ENCODE measurements around the gene LYRM2.

The LYRM2 gene

GRCh38 chr6:89575562-89575960 is 63.0 kb downstream of the LYRM2 start:
- no peak overlapping the region for H3K4me3 ChIP-seq (ENCODE audit: low read depth, low read length)
- TF ChIP-seq, protein P1, sequence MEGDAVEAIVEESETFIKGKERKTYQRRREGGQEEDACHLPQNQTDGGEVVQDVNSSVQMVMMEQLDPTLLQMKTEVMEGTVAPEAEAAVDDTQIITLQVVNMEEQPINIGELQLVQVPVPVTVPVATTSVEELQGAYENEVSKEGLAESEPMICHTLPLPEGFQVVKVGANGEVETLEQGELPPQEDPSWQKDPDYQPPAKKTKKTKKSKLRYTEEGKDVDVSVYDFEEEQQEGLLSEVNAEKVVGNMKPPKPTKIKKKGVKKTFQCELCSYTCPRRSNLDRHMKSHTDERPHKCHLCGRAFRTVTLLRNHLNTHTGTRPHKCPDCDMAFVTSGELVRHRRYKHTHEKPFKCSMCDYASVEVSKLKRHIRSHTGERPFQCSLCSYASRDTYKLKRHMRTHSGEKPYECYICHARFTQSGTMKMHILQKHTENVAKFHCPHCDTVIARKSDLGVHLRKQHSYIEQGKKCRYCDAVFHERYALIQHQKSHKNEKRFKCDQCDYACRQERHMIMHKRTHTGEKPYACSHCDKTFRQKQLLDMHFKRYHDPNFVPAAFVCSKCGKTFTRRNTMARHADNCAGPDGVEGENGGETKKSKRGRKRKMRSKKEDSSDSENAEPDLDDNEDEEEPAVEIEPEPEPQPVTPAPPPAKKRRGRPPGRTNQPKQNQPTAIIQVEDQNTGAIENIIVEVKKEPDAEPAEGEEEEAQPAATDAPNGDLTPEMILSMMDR (IDR thresholded peaks at IDR 0.05; ENCODE audit: control insufficient read depth, extremely low read depth, insufficient read depth), result no peak
- no peak for DNase-seq (ENCODE audit: low read depth)

- no peak overlapping the region for H3K4me3 ChIP-seq (ENCODE audit: low read depth, low read length)
- DNase-seq (ENCODE audit: low read depth), result no peak
- TF ChIP-seq, protein P1 (IDR thresholded peaks at IDR 0.05; ENCODE audit: control insufficient read depth, extremely low read depth, insufficient read depth), result no peak
Observed at GRCh38 chr6:89574910-89575561, 63.5 kb downstream of the LYRM2 start.

GRCh38 chr6:89567630-89568390 is 70.7 kb downstream of the LYRM2 start:
- TF ChIP-seq, protein P1 (IDR thresholded peaks at IDR 0.05; ENCODE audit: control insufficient read depth, extremely low read depth, insufficient read depth), result no peak
- H3K4me3 ChIP-seq (ENCODE audit: low read depth, low read length), result no peak overlapping the region
- no peak for DNase-seq (ENCODE audit: low read depth)

DNA sequence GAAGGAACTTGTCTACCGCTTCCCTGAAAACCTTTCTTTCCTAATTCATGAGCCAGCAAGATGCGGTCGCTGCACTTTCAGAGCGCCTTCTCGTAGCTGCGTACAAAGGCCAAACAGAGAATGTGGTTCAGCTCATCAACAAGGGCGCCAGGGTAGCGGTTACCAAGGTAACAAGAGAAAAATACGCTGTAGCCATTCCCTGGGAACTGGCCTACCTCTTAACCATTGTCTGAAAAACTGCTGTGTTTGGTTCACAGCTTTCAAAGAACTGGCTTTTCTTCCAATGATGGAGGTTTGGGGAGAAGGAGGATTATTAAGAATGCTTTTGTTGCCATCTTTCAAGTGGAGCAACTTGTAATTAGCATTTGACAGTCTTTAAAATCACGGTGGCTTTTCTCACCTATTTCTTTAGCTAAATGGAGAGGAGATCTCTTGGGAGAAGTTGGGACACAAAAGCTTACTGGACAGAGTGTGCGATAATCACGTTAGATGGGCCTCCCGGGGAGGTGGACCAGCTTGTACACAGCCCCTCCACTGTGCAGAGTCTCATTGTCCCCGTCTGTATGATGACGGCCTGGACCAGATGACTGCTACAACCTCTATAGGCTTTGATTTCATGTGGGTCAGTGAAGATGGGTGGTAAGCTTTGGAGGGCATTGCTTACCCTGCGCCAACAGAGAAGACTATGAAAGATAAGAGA is 71.5 kb downstream of the LYRM2 start:
- DNase-seq (ENCODE audit: low read depth), result no peak
- no peak overlapping the region for H3K4me3 ChIP-seq (ENCODE audit: low read depth, low read length)
- TF ChIP-seq, protein P1 (IDR thresholded peaks at IDR 0.05; ENCODE audit: control insufficient read depth, extremely low read depth, insufficient read depth), result no peak

GRCh38 chr6:89566008-89566800 is 72.3 kb downstream of the LYRM2 start:
- no peak overlapping the region for H3K4me3 ChIP-seq (ENCODE audit: low read depth, low read length)
- TF ChIP-seq, protein P1 (IDR thresholded peaks at IDR 0.05; ENCODE audit: control insufficient read depth, extremely low read depth, insufficient read depth), result no peak
- no peak for DNase-seq (ENCODE audit: low read depth)

DNA sequence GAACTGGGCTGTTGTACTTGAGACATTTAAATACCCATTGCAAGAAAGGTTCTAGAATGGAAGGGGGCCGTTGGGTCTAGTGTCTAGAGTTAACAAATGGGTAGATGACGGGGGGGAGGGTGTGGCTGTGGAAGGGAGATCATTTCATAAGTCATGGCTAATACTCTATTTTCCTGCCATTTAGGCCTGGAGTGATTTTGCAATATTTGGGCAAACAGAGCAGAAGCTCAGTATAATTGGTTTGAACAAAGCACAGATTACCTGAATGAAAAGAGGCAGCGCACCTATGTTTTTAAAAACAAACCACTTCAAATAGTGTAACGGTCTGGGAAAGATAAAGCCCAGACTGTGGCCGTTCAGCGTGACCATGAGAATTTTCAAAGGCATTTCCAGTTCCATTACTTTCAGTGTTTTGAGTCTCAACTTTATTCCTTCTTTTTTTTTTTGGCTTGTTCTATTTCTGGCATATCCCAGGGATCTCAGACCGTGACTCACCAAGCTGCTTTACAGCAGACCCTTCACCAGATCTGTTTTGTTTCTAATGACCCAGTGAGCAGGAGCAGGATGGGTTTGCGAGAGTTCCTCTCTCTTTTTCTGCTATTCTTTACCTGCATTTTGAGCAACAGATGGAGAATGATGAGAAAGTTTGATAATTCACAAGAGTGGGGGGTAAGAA is 73.7 kb downstream of the LYRM2 start:
- no peak overlapping the region for H3K4me3 ChIP-seq (ENCODE audit: low read depth, low read length)
- TF ChIP-seq, protein P1 (IDR thresholded peaks at IDR 0.05; ENCODE audit: control insufficient read depth, extremely low read depth, insufficient read depth), result no peak
- DNase-seq (ENCODE audit: low read depth), result no peak
